Astrocyte of the spinal cord (primary cell): ENCODE data around the gene KCNV2.

Experiments used
- DNase-seq: peaks from one replicate; pipeline ENCODE4 v3.0.0; 2011; ENCODE audit warnings: low read depth, low spot score
- H3K4me3 ChIP-seq: 2 replicates; pipeline ENCODE4 v1.5.1; 2011; ENCODE audit warnings: low read depth, mild to moderate bottlenecking, low read length, moderate library complexity
- in situ Hi-C: cut with HindIII; loops from 2 replicates; pipeline ENCODE4 v1.10.0; 2017; ENCODE audit warnings: low sequenced_read_pairs
- TF ChIP-seq, protein P1 (sequence below): IDR thresholded peaks from 2 replicates; pipeline ENCODE4 v1.5.1; 2012; ENCODE audit warnings: low read depth, mild to moderate bottlenecking, low read length, inconsistent platforms

Gene KCNV2

DNA sequence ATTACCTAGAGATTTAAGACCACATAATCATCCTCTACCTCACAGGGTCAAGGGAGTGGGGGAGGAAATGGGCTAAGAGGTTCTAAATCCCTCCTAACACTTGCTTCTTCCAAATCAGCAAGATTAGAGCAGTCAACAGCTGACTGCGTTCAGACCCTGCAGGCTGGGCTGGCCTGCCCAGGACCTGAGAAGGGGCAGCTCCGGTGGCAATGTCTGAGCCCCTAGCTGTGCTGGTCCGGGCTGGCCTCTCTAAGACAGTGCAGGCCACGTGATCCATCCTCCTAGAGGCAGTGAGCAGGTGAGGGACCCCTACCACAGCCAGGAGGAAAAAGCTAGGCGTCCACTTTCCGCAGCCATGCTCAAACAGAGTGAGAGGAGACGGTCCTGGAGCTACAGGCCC, at the start of gene KCNV2:
KCNV2 (plus strand) TSS at position 126 of the 400 bp plus-strand sequence; CDS start at position 356, 230 bp downstream.
- no peak within 1 kb of the TSS for H3K4me3 ChIP-seq
- TF ChIP-seq, protein P1, sequence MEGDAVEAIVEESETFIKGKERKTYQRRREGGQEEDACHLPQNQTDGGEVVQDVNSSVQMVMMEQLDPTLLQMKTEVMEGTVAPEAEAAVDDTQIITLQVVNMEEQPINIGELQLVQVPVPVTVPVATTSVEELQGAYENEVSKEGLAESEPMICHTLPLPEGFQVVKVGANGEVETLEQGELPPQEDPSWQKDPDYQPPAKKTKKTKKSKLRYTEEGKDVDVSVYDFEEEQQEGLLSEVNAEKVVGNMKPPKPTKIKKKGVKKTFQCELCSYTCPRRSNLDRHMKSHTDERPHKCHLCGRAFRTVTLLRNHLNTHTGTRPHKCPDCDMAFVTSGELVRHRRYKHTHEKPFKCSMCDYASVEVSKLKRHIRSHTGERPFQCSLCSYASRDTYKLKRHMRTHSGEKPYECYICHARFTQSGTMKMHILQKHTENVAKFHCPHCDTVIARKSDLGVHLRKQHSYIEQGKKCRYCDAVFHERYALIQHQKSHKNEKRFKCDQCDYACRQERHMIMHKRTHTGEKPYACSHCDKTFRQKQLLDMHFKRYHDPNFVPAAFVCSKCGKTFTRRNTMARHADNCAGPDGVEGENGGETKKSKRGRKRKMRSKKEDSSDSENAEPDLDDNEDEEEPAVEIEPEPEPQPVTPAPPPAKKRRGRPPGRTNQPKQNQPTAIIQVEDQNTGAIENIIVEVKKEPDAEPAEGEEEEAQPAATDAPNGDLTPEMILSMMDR, result no peak
- no peak for DNase-seq
- in situ Hi-C loops, result no loop called here

DNA sequence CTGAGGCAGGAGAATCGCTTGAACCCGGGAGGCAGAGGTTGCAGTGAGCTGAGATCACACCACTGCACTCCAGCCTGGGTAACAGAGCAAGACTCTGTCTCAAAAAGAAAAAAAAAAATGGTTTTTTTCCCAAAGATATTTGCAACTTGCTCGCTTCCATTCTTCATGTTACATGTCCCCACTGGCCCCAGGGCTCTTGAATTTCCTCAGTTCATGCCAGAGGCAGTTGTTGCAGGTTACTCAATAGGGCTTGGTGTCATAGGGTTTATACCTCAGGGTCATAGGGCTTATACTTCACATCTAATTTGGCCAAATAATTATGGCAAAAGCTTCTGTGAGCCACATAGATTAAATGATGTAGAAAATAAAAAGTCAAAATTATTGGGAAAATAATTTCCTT, 44.1 kb upstream of the KCNV2 start:
- DNase-seq, result no peak
- TF ChIP-seq, protein P1, result no peak
- in situ Hi-C loops, result no loop called here
- H3K4me3 ChIP-seq, result no peak overlapping the region

DNA sequence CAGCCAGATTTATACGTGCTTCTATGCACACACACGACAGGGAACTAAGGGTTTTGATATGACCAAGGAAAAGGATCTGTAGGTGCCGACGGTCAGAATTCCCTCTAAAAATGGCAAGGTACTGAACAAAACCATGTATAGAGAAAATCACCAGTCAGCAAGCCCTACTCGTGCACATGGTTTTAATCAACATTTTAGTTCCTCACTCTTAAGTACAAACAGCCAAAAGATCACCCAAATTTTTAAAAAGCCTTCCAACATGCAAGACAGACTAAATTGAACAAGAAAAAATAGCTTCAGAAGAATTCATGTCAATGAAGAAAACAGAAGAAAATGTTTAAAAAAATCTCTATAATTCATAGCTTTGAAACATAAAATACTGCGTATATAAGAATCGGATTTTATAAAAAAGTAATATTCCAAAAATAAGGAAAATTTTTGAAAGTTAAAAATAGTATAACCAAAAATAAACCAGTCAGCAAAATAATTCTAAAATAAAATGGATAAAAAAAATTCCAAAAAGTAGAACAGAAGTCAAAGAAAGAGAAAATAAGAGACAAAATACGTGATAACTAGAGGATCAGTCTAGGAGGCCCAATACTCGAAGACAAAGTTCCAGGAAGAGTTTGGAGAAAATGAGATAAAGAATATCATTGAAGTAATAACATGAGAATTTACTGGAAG, 43.0 kb upstream of the KCNV2 start:
- TF ChIP-seq, protein P1, result no peak
- H3K4me3 ChIP-seq, result no peak overlapping the region
- DNase-seq, result no peak
- in situ Hi-C loops, result no loop called here

DNA sequence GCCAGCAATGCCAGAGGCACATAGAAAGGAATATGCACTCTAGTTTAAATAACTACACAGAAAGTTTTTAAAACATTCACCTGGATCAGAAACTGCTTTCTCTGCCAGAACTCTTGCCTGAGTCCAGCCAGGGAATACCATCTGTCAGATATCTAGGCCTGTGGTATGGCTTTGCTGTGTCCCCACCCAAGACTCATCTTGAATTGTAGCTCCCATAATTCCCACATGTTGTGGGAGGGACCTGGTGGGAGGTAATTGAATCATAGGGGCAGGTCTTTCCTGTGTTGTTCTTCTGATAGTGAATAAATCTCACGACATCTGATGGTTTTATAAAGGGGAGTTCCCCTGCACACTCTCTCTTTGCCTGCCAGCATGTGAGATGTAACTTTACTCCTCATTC, 41.5 kb upstream of the KCNV2 start:
- DNase-seq, result no peak
- TF ChIP-seq, protein P1, result no peak
- H3K4me3 ChIP-seq, result no peak overlapping the region
- in situ Hi-C loops, result no loop called here

DNA sequence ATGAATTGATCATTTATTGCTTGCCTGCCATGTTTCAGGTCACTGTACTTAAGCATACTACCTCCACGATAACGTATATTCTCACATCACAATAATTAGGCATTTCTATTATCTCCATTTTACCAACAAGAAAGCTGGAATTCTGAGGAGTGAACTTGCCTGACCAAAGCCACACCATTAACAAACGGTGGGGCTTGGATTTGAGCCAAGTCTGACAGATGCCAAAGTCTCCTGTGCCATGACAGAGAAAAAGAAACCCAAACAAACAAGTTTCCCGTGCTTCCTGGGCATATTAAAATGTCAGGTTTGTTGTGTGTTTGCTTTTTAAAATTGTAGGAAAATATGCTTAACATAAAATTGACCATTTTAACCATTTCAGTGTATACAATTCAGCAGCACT, 40.8 kb upstream of the KCNV2 start:
- in situ Hi-C loops, result no loop called here
- TF ChIP-seq, protein P1, result no peak
- no peak overlapping the region for H3K4me3 ChIP-seq
- no peak for DNase-seq

DNA sequence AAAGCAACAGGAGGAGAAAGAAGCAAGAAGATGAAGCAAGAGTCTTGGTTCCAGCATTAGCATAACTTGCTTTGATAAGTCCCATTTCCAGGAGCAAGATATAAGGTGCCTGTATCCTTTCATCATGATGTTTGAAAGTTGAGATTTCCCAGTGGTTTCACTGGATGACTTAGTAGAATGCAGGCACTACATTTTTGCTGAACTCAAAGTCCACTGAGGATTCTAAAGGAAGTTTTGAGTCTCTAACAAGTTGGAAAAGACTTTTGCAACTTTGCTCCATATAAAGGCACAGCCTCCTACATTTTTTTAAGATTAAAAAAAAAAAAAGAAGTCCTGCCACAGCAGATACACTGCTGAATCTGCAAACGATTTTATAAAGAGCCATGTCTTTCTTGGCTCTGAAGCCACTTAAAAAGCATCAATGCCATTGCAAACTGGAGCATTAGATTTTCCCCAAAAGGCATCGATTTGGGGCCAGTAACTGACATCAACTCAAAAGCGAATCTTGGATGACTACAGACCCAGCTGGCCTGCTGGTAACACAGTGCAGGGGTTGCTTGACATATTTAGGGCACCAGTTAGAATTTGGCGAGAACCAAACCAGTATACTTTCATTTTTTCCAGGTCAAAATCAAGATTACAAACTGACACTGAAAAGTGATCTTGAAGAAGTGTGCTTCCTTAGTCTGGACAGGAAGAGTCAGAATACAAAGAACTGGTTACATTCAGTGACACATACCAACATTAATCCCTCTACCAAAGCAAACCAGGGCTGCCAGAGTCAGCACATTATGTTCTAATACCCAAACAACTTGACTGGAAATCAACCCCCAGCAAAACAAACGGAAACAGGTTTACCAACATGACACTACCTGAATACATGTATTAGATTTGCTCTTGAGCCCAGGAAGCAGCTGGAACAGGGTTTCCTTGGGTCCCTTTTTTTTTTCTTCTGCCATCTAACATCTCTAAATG, 39.1 kb upstream of the KCNV2 start:
- TF ChIP-seq, protein P1, result no peak
- no peak for DNase-seq
- no peak overlapping the region for H3K4me3 ChIP-seq
- in situ Hi-C loops, result no loop called here
